AG09319 (cell line): ENCODE measurements around the gene INPP5F.
"Not testable (repeated sequence)": the region's sequence is repeated elsewhere in the genome, so short reads cannot be mapped to it uniquely, and the experiment has no call there.

Source experiments
- DNase-seq: peaks from one replicate; pipeline ENCODE4 v3.0.0-alpha.2; 2010; ENCODE audit warnings: low read depth; ENCODE audit errors: extremely low read depth
- TF ChIP-seq, protein P1 (sequence below): IDR thresholded peaks from 2 replicates; pipeline ENCODE4 v1.5.1; 2011; ENCODE audit warnings: low read depth, mild to moderate bottlenecking, inconsistent platforms, low read length, moderate library complexity

INPP5F gene

GRCh38 chr10:119772334-119772733, 46.5 kb downstream of the INPP5F start:
- TF ChIP-seq, protein P1, sequence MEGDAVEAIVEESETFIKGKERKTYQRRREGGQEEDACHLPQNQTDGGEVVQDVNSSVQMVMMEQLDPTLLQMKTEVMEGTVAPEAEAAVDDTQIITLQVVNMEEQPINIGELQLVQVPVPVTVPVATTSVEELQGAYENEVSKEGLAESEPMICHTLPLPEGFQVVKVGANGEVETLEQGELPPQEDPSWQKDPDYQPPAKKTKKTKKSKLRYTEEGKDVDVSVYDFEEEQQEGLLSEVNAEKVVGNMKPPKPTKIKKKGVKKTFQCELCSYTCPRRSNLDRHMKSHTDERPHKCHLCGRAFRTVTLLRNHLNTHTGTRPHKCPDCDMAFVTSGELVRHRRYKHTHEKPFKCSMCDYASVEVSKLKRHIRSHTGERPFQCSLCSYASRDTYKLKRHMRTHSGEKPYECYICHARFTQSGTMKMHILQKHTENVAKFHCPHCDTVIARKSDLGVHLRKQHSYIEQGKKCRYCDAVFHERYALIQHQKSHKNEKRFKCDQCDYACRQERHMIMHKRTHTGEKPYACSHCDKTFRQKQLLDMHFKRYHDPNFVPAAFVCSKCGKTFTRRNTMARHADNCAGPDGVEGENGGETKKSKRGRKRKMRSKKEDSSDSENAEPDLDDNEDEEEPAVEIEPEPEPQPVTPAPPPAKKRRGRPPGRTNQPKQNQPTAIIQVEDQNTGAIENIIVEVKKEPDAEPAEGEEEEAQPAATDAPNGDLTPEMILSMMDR: no peak
- no peak for DNase-seq

DNA sequence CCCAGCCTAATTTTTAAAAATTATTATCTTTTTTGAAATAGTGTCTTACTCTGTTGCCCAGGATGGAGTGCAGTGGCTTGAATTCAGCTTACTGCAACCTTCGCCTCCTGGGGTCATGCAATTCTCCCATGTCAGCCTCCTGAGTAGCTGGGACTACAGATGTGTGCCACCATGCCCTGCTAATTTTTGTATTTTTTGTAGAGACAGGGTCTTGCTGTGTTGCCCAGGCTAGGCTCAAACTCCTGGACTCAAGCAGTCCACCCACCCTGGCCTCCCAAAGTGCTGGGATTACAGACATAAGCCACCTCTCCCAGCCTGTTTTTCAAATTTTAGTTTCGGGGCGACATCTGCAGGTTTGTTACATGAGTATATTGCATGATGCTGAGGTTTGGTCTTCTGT, 47.2 kb downstream of the INPP5F start:
- DNase-seq: not testable (repeated sequence)

DNA sequence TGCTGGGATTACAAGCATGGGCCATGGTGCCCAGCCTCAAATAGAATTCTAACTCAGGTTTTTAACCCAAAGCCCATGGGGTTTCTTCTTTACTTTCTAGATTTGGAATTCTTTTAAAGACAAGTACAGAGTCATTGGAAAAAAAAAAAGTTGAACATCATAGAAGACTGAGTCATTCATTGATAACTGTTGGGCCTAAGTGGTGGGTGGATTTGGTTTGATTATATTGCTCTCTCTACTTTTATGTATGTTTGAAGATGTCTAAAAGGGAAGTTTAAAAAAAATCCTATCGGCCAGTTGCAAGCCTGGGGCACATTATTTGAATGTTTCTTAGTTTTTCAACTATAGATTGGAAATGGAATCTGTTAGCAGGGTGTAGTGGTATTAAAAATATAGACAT, 49.7 kb downstream of the INPP5F start:
- DNase-seq: no peak
- TF ChIP-seq, protein P1: no peak

- TF ChIP-seq, protein P1: no peak
- no peak for DNase-seq
Measured at GRCh38 chr10:119776536-119776935, 50.7 kb downstream of the INPP5F start.

- TF ChIP-seq, protein P1: no peak
- DNase-seq: no peak
Measured at GRCh38 chr10:119777686-119778085, 51.8 kb downstream of the INPP5F start.

GRCh38 chr10:119778776-119779445, 53.1 kb downstream of the INPP5F start:
- DNase-seq: no peak
- TF ChIP-seq, protein P1: no peak

DNA sequence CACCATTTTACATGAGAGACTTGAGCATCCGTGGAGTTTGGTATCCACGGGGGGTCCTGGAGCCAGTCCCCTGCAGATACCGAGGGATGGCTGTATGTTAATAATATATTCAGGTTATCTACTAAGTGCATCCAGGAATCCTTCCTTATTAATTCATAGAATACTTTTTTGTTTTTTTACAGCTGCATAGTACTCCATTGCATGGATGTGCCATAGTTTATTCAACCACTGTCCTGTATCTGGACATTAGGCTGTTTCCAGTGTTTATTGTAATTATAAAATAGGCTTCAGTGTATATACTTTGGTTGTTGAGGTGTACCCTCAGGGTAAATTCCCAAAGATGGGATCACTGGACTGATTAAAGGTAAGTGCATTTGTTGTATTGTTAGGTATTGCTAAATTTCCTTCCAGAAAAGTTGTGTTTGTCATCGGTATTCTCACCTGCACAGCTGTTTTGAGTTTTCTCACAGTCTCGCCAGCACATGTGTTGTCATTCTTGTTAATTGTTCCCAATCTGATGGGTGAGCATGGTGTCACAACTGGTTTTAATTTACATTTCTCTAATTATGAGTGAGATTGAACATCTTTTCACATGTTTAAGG, 55.1 kb downstream of the INPP5F start:
- no peak for DNase-seq
- TF ChIP-seq, protein P1: no peak

- no peak for DNase-seq
- TF ChIP-seq, protein P1: no peak
Measured at GRCh38 chr10:119781498-119781897, 55.6 kb downstream of the INPP5F start.
